Lung (tissue), 12 donors: ENCODE results near the gene CCR9. TPM values are rescaled to one million over a fixed set of nuclear protein-coding genes. Genes with fewer than 3 reads are reported as not detected.

ENCODE experiments used
- ATAC-seq: fragments of 200-7000 bp; cut with Tn5 transposase; one replicate; pipeline ENCODE4 v1.9.1; 2020; ENCODE audit warnings: moderate number of reproducible peaks; ENCODE audit not compliant: insufficient read depth, low FRiP score
- DNase-seq, 3 donors: peaks; one replicate each; pipeline ENCODE4 v3.0.0-alpha.2; 2013 to 2017
- H3K27ac ChIP-seq, 2 donors: one replicate each; pipeline ENCODE4 v1.5.1; 2013; ENCODE audit warnings: mild to moderate bottlenecking in 2 of 2, moderate library complexity in 2 of 2, control low read depth in 1 of 2, inconsistent platforms in 1 of 2, low read depth in 1 of 2, low read length in 1 of 2
- H3K27me3 ChIP-seq, 3 donors: one replicate each; pipeline ENCODE4 v1.5.1; 2013; ENCODE audit warnings: low read length in 2 of 3; ENCODE audit not compliant: control insufficient read depth in 3 of 3, insufficient read depth in 3 of 3
- H3K36me3 ChIP-seq, 4 donors: one replicate each; pipeline ENCODE4 v1.5.1; 2013; ENCODE audit warnings: low read length in 4 of 4, mild to moderate bottlenecking in 1 of 4, moderate library complexity in 1 of 4; ENCODE audit not compliant: control insufficient read depth in 4 of 4, insufficient read depth in 4 of 4
- H3K4me1 ChIP-seq, 5 donors: one replicate each; pipeline ENCODE4 v1.5.1; 2013; ENCODE audit warnings: low read length in 5 of 5, mild to moderate bottlenecking in 2 of 5, moderate library complexity in 1 of 5; ENCODE audit not compliant: control insufficient read depth in 5 of 5, insufficient read depth in 5 of 5
- H3K4me3 ChIP-seq: one replicate; pipeline ENCODE4 v1.5.1; 2013; ENCODE audit warnings: mild to moderate bottlenecking, control low read depth, moderate library complexity
- H3K9ac ChIP-seq, 2 donors: one replicate each; pipeline ENCODE4 v1.5.1; 2013; ENCODE audit warnings: low read length in 2 of 2, control low read depth in 1 of 2; ENCODE audit not compliant: insufficient read depth in 1 of 2
- H3K9me3 ChIP-seq, 4 donors: one replicate each; pipeline ENCODE4 v1.5.1; 2013; ENCODE audit warnings: low read length in 3 of 4, mild to moderate bottlenecking in 1 of 4, moderate library complexity in 1 of 4; ENCODE audit not compliant: control insufficient read depth in 4 of 4, insufficient read depth in 3 of 4
- WGBS, 2 donors: extraction: QIAGEN DNeasy Blood & Tissue Kit; methylation state at CpG; one replicate each; pipeline ENCODE4 v1.1.7; 2013; 5-methylcytosine and 5-hydroxymethylcytosine counted together
- polyA plus RNA-seq, 2 donors: library from polyadenylated mRNA; stranded (reverse); fragments of 200-250 nt; gene quantifications; one replicate each; pipeline ENCODE4 v1.2.1, GENCODE V29; 2013
- total RNA-seq, 2 donors: library from RNA; depleted of rRNA in 1 of 2; stranded (reverse); fragments of >200 nt in 1 of 2; gene quantifications; one replicate each; pipeline ENCODE4 v1.2.1, GENCODE V29; 2014 to 2021
- TF ChIP-seq, protein P1 (sequence below): IDR thresholded peaks from 2 replicates; pipeline ENCODE4 v1.5.1; 2012; ENCODE audit warnings: mild to moderate bottlenecking; ENCODE audit errors: control extremely low read depth, extremely low read depth
- donor health status: control.
- donor health status: control.
- donor health status: Bipolar disorder and iron deficiency.
- donor health status: healthy.
- donor health status: DM: yes; HTN: yes; CAD: no.

The CCR9 gene
- total and polyA plus RNA-seq, 4 donors = 0.09 to 0.46 TPM; not detected in 2

DNA sequence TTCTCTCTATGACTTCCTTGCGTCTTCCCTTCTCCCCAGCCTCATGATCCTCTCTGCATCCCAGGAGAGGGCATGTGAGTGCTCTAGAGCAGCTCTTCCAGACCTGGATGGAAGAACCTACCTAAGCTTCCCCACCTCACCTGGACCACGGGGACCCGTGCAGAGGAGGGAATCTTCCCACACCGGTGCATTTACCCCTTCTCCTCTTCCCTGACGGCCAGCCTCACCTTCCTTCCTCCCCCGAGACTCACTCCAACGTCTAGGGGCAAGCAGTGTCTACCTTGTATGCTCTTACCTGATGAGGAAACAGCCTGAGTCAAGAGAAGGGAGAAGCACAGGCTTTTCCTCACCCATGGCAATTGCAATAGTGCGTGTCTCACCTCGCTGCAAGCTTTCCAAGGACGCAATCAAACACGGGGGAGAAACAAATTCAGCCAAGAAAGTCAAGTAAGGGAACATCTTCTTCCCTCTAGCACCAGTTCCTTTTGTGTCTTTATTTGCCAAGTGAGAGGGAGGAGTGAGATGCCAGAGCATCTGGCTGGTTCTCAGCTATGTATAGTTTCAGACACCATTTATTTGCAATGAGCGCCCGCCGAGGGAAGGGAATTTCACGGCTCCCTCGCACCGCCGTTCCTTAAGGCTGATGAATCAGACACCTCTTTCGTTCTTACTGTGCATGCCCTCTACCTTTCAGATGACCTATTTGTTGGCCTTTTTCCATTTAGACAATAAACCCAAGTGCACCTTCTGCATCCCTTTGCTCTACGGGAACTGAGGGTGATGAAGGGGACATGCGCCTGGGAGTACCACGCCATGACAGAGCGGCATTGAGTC lies 1.8 kb upstream of the CCR9 start:
- Histone ChIP-seq H3K4me3 (no peak overlapping the region), H3K36me3 (no peaks in the 10 kb centered on the region), H3K4me1 (peaks cover 0 to 5% (median 0%) of the 10 kb centered on the region in 5 donors), H3K9me3 (no peaks in the 10 kb centered on the region), H3K27ac (no peak overlapping the region), H3K27me3 (no peaks in the 10 kb centered on the region), H3K9ac (no peak overlapping the region)
- DNase-seq (no peak), ATAC-seq (no peak)
- TF ChIP-seq, protein P1, sequence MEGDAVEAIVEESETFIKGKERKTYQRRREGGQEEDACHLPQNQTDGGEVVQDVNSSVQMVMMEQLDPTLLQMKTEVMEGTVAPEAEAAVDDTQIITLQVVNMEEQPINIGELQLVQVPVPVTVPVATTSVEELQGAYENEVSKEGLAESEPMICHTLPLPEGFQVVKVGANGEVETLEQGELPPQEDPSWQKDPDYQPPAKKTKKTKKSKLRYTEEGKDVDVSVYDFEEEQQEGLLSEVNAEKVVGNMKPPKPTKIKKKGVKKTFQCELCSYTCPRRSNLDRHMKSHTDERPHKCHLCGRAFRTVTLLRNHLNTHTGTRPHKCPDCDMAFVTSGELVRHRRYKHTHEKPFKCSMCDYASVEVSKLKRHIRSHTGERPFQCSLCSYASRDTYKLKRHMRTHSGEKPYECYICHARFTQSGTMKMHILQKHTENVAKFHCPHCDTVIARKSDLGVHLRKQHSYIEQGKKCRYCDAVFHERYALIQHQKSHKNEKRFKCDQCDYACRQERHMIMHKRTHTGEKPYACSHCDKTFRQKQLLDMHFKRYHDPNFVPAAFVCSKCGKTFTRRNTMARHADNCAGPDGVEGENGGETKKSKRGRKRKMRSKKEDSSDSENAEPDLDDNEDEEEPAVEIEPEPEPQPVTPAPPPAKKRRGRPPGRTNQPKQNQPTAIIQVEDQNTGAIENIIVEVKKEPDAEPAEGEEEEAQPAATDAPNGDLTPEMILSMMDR = no peak
- 82 to 83% methylated on average over 23 of the region's 23 CpGs for WGBS, 2 donors

DNA sequence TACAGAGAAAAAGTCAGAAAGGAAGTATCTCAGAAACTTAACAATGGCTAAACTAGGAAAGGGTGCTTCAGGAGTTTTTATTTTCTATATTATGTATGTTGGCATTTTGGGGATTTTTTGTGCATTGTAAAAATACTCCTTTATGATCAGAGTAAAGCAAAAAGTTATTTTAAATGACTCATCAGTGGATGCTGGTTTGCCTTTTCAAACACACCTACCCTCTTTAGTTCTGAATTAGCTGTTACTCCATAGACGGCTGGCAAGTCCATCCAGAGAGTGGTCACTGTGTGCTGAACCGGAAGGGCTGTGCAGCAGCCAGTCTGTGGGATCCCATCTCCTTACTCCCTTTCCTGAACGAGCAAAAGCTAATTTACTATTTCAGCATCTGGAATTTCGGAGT lies 942 bp downstream of the CCR9 start:
- H3K27ac ChIP-seq = no peak overlapping the region
- WGBS, 2 donors = 82 to 96% methylated on average over 4 of the region's 4 CpGs
- H3K27me3 ChIP-seq = no peaks in the 10 kb centered on the region
- H3K36me3 ChIP-seq = no peaks in the 10 kb centered on the region
- no peaks in the 10 kb centered on the region for H3K9me3 ChIP-seq
- TF ChIP-seq, protein P1 = no peak
- no peak overlapping the region for H3K4me3 ChIP-seq
- ATAC-seq (no peak), DNase-seq (no peak)
- H3K4me1 ChIP-seq = peaks cover 0 to 5% (median 0%) of the 10 kb centered on the region in 5 donors
- H3K9ac ChIP-seq = no peak overlapping the region

DNA sequence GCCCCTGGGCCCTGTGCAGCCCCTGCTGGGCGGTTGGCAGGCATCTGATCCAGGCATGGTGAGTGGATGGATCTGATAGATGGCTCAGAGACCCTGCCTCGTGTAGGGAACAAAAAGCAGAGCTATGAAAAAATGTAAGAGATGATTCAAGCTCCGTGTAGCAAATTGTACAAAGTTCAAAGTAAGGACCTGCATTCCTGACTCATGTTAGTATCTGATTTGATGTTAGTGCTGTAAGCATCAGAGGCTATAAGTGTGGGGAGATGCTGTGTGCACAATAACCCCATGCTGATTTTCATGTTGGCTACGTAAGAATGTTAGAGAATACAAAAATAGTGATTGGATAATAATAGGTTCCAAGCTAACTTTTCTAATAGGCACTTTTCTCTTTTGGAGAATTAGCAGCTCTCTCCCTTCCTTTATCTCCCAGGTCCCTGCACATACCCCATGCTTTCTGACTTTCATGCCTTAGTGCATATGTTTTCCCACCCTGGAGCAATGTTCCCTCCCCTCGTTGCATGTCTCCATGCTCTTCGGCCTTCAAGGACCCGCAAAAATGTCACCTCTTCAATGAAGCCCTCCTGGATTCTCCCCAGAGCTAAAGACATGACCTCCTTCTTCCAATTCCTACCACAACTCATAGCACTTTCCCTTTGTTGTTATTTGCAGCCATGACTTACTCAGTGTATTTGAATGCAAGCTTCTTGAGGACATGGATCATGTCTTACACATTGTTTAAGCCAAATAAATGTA lies 1.6 kb downstream of the CCR9 start:
- no peaks in the 10 kb centered on the region for H3K9me3 ChIP-seq
- H3K36me3 ChIP-seq = no peaks in the 10 kb centered on the region
- 78 to 79% methylated on average over 7 of the region's 7 CpGs for WGBS, 2 donors
- H3K4me1 ChIP-seq = peaks cover 0 to 5% (median 0%) of the 10 kb centered on the region in 5 donors
- H3K4me3 ChIP-seq = no peak overlapping the region
- no peak for ATAC-seq
- no peak overlapping the region for H3K27ac ChIP-seq
- no peak overlapping the region for H3K9ac ChIP-seq
- no peak for DNase-seq
- H3K27me3 ChIP-seq = no peaks in the 10 kb centered on the region
- TF ChIP-seq, protein P1 = no peak
